ENCODE results near the gene ITGB2. TPM values are rescaled to one million over a fixed set of nuclear protein-coding genes. Genes with fewer than 3 reads are reported as not detected.

The ITGB2 gene
- total RNA-seq, 4 donors from 2014 or later: 55.8 to 1,044 (median 162) TPM

- no peak for TF ChIP-seq CTCF (IDR thresholded peaks at IDR 0.05; ENCODE audit: low read depth)
Observed at GRCh38 chr21:44919111-44919912, 1.4 kb downstream of the ITGB2 start.

- TF ChIP-seq CTCF (IDR thresholded peaks at IDR 0.05; ENCODE audit: low read depth): no peak
Observed at GRCh38 chr21:44918581-44919033, 2.1 kb downstream of the ITGB2 start.

GRCh38 chr21:44918107-44918470 lies 2.6 kb downstream of the ITGB2 start:
- no peak for TF ChIP-seq CTCF (IDR thresholded peaks at IDR 0.05; ENCODE audit: low read depth)

GRCh38 chr21:44917446-44918106 lies 3.1 kb downstream of the ITGB2 start:
- TF ChIP-seq CTCF (IDR thresholded peaks at IDR 0.05; ENCODE audit: low read depth): no peak

- no peak for TF ChIP-seq CTCF (IDR thresholded peaks at IDR 0.05; ENCODE audit: low read depth)
Observed at GRCh38 chr21:44916965-44917364, 3.7 kb downstream of the ITGB2 start.

- no peak for TF ChIP-seq CTCF (IDR thresholded peaks at IDR 0.05; ENCODE audit: low read depth)
Observed at GRCh38 chr21:44914176-44914874, 6.4 kb downstream of the ITGB2 start.
